GM18519 (cell line): ENCODE measurements around the gene SPPL2C.

Experiments
- ATAC-seq: cut with Tn5 transposase; IDR thresholded peaks from one replicate; pipeline ENCODE4 v1.9.1; 2021; ENCODE audit warnings: mild to moderate bottlenecking, moderate library complexity; ENCODE audit not compliant: unreplicated experiment, low FRiP score

The SPPL2C gene

DNA sequence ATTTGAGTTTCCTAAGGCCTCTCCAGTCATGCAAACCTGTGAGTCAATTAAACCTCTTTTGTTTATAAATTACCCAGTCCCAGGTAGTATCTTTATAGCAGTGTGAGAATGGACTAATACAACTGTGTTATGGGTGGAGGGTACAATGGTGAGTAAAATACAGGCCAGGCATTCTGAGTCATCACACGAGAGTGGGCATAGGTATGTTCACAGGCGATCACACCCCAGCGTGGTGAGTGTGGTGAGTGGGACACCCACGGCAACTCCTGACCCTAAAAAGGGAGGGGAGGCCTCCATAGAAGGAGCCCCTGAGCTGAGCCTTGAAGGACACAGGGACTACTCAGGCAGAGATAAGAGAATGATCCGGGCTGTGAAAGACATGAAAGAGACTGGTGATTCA lies 27.0 kb downstream of the SPPL2C start:
- no peak for ATAC-seq

DNA sequence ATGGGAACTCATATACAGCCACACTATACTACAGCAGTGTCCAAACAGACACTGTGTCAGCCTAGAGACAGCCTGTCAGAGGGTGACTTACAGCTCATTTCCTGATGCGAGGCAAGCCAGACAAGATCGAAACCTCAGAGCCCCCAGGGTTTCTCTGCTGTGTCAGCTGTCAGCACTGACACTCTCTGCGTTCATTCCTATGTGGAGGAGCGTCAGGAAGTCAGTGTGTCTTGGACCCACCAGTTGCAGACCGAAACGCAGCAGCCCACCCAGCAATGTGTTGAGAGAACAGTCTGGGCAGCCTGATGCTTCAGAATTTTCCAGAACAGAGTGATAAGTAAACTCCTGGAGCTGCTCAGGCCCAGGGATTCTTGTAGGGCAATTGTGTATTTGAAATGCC lies 29.0 kb downstream of the SPPL2C start:
- ATAC-seq, result no peak

DNA sequence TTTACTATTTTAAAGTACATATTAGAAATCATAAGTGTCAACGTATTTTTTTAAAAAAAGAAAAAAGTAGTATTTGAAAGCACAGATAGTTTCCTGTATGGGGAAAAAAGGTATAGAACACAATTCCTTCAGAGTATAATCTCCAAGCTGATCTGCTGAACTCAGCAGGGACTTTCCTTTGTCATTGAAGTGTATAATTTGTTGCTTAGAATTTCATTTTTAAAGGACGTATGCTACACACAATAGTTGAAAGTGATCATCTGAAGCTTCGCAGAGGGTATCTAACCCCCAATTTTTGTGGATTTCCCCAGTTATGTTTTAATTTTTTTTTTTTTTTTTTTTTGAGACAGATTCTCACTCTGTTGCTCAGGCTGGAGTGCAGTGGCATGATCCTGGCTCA lies 29.5 kb downstream of the SPPL2C start:
- no peak for ATAC-seq

DNA sequence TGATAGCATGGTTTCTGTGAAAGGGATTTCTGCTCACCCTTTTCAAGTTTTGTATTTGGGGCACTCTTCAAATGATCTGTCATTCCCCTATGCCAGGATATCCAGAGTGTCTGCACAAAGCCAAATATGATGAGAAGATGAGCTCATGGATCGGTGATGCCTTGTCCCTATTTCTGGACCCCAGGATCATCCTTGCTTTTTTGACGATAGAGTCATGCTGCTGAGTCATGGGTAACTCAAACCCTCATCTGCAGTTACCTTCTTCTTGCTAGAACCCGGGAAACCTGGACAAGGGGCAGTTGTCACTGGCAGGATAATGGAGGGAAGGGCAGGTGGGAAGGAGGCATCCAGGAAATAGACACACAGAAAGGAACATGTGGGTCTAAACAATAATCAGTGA lies 31.9 kb downstream of the SPPL2C start:
- no peak for ATAC-seq

DNA sequence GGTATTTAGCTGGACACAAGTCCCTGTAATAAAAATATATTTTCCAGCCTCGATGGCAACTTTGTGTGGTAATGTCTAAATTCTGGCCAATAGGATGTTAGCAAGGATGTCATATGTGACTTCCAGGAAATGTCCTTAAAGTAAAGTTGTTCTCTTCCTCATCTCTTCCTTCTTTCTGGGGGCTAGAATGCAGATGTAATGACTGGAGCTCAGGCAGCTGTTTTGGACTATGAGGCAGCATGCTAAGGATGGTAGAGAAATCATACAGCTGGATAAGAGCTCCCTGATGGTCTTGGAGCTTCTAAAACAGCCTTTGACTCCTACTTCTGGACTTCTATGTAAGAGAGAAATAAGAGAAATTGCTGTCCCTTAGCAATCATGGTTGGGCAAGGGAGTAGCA lies 32.8 kb downstream of the SPPL2C start:
- ATAC-seq, result no peak

DNA sequence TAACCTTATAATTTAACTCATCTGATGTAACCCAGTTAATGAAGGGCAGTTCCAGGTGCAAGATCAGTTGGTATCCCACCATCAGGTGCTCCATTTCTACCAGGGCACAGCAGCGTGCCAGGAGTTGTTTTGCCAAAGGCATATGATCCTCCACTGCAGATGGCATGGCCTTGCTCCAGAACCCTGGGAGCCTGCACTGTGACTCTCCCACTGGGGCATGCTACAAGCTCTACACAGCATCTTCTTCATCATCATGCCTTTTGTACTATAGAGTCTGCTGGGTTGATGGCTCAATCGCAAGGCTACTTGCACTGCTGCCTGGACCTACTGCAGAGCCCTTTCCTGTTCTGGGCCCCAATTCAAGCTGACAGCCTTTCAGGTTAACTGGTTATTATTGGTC lies 38.4 kb downstream of the SPPL2C start:
- ATAC-seq, result no peak

DNA sequence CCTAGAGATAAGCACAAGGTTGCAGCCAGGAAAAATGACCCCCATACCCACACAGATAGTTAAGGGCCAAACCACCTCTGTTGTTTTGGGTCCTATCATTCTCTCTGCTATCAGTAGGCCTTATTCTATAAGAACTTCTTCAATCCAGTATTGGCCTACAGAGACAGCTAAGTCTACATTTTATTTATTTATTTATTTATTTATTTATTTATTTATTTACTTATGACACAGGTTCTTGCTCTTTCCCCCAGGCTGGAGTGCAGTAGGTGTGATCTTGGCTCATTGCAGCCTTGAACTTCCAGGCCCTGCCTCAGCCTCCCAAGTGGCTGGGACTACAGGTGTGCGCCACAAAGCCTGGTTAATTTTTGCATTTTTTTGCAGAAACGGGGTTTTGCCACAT lies 42.2 kb downstream of the SPPL2C start:
- ATAC-seq, result no peak

DNA sequence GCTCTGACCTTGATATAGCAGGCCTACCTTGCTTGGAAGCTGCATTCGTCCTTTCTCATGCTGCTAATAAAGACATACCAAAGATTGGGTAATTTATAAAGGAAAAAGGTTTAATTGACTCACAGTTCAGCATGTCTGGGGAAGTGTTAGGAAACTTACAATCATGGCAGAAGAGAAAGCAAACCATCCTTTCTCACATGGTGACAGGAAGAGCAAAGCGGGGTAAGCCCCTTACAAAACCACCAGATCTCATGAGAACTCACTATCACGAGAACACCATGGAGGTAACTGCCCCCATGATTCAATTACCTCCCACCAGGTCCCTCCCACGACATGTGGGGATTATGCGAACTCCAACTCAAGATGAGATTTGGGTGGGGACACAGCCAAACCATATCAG lies 43.7 kb downstream of the SPPL2C start:
- ATAC-seq, result no peak

DNA sequence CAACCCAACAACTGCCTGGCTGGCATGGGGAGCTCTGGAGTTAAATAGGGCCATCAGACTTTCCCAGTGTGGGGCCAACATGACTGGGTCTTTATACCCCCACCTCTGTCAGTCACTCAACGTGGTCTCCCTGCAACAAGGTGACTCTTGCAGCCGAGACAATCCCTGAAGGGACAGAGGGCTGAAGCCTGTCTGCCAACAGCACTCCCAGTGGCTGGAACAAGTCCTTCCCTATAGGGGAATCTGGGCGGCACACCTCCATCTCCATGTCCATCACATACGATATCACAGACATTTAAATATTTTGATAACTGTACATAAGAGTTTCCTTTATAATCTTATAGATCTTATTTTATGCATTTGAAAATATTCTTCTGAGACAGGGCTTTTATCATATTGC lies 44.9 kb downstream of the SPPL2C start:
- no peak for ATAC-seq

DNA sequence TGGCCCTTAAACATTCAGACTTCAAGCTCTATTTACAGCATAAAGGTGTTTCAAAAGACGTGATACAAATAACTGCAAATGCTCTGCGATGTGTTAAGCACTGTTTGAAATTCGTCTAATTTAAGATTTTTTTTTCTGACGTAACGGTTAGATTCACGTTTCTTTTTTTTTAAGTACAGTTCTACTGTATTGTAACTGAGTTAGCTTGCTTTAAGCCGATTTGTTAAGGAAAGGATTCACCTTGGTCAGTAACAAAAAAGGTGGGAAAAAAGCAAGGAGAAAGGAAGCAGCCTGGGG lies 49.0 kb downstream of the SPPL2C start:
- ATAC-seq, result no peak

DNA sequence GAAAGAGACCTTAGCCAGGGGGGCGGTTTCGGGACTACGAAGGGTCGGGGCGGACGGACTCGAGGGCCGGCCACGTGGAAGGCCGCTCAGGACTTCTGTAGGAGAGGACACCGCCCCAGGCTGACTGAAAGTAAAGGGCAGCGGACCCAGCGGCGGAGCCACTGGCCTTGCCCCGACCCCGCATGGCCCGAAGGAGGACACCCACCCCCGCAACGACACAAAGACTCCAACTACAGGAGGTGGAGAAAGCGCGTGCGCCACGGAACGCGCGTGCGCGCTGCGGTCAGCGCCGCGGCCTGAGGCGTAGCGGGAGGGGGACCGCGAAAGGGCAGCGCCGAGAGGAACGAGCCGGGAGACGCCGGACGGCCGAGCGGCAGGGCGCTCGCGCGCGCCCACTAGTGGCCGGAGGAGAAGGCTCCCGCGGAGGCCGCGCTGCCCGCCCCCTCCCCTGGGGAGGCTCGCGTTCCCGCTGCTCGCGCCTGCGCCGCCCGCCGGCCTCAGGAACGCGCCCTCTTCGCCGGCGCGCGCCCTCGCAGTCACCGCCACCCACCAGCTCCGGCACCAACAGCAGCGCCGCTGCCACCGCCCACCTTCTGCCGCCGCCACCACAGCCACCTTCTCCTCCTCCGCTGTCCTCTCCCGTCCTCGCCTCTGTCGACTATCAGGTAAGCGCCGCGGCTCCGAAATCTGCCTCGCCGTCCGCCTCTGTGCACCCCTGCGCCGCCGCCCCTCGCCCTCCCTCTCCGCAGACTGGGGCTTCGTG lies 49.5 kb downstream of the SPPL2C start, which contains the start of gene MAPT:
MAPT (plus strand) TSS at position 533 of the 763 bp plus-strand sequence. CDS start 67,784 bp downstream, outside the sequence.
- peak; percentile 60 for ATAC-seq

DNA sequence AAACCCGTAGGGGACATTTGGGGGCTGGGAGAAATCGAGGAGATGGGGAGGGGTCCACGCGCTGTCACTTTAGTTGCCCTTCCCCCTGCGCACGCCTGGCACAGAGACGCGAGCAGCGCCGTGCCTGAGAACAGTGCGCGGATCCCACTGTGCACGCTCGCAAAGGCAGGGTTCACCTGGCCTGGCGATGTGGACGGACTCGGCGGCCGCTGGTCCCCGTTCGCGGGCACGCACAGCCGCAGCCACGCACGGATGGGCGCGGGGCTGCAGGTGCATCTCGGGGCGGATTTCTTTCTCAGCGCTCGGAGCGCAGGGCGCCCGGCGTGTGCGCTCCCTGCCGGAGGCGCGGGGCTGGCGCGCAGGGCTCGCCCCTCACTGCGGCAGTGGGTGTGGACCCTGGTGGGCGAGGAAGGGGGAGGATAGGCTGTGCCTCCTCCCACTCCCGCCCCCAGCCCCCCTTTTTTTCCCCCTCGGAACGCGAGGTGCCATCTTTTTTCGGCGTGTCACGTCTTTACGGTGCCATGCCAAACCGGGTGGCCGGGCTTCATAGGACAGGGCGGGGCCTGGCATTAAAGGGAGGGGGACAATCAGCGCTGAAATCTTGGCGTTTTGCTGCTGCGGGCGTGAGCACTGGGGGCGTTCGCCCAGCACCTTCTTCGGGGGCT lies 50.8 kb downstream of the SPPL2C start:
- ATAC-seq, result no peak

DNA sequence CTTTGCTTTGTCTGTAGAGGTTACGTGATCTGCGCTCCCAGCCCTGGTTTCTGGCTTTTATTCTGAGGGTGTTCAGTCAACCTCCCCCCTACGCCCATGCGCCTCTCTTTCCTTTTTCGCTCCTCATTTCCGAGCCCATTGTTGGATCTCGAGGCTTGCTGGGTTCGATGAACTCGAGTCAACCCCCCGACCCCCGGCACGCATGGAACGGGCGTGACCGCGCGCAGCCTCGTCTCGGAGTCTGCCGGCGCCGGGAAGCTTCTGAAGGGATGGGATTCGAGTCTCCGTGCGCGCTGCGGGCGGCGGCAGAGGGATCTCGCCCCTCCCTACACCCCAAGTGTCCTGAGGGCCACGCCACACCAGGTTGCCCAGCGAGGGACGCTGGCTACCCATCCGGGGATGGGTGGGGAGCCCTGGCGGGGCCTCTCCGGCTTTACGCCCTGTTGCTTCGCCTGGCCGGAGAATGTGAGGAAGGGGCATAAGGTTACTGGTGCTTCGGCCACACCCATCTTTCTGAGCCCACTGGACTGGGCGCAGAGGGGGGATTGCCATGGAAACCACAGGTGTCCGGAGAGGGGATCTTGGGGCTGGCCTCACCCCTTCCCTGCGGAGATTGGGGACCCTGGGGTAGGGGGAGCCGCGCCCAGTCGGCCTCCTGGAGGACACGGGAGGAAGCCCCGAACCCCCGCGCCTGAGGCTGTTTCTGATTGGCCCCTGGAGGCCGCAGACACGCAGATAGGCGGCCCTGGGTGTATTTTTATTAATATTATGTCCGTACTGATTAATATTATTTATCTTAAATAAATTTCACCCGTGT lies 51.5 kb downstream of the SPPL2C start:
- ATAC-seq, result no peak
